HG02970 (cell line): ENCODE data around the gene AP5Z1.

Source experiments
- ATAC-seq: cut with Tn5 transposase; IDR thresholded peaks from one replicate; pipeline ENCODE4 v1.9.1; 2021; ENCODE audit warnings: mild to moderate bottlenecking, moderate library complexity, moderate number of reproducible peaks; ENCODE audit not compliant: unreplicated experiment, low FRiP score

Gene AP5Z1

GRCh38 chr7:4745971-4746919 lies 29.2 kb upstream of the AP5Z1 start:
- ATAC-seq, result no peak

GRCh38 chr7:4747013-4747412 lies 28.4 kb upstream of the AP5Z1 start:
- no peak for ATAC-seq

- no peak for ATAC-seq
These were observed 27.7 kb upstream of the AP5Z1 start for GRCh38 chr7:4747746-4748145.

GRCh38 chr7:4748231-4748681 lies 27.2 kb upstream of the AP5Z1 start:
- no peak for ATAC-seq

DNA sequence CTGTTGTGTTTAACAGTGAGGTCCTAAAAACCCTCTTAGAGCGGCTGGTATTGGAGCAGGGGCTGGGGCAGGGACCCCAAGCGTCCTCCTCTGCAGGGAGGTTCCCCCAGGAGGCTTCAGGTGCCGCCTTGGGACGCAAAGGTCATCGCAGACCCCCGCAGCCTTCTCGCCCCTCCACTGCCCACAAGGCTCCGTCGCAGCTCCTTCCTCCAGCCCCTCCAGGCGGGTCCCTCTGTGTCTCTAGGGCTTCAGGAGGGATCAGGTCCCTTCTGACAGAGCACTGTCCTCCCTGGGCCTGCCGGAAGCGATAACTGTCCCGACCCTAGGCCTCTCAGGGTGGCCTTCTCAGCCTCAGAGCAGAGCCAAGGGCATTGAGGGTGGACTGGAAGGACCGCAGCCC lies 26.1 kb upstream of the AP5Z1 start:
- no peak for ATAC-seq

DNA sequence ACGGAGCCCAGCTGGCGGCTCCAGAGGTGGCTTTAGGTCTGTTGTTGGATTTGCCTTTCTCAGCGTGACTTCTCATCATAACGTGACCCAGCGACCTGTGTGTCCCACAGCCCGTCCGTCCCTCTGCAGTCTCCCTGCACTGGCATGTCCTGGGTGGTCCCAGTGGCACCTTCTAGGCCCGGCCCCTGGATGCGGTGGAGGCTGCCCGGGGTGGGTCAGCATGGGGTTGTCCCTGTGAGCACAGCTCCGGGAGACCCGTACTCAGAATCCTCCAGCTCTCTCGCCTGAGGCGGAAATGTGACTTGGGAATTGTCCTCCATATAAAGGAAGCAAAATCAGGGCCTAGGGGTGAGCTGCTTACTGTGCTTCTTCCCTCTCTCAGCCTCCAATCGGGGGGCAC lies 25.6 kb upstream of the AP5Z1 start:
- ATAC-seq, result no peak

GRCh38 chr7:4751398-4751947 lies 23.9 kb upstream of the AP5Z1 start:
- ATAC-seq, result no peak

- no peak for ATAC-seq
These were observed 21.6 kb upstream of the AP5Z1 start for GRCh38 chr7:4753598-4754432.

- ATAC-seq, result no peak
These were observed 20.9 kb upstream of the AP5Z1 start for GRCh38 chr7:4754433-4755010.

- no peak for ATAC-seq
These were observed 20.4 kb upstream of the AP5Z1 start for GRCh38 chr7:4755045-4755444.

GRCh38 chr7:4758111-4758510 lies 17.3 kb upstream of the AP5Z1 start:
- no peak for ATAC-seq

DNA sequence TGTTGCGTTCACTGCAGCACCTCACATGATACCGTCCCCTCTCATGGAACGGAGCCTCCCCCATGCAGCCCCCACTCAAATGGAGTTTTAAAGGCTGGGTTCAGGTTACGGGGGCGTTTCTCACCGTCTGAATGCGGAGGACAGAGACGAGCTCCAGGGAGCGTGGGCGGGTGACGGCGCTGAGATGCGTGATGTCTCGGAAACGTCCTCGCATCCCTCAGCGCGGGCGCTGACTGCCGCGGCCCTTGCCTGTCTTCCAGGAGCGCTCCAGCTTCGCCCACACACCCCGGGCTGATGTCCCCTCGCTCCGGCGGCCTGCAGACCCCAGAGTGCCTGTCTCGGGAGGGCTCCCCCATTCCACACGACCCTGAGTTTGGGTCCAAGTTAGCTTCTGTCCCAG lies 16.6 kb upstream of the AP5Z1 start:
- no peak for ATAC-seq

GRCh38 chr7:4759211-4759610 lies 16.2 kb upstream of the AP5Z1 start:
- ATAC-seq, result no peak

DNA sequence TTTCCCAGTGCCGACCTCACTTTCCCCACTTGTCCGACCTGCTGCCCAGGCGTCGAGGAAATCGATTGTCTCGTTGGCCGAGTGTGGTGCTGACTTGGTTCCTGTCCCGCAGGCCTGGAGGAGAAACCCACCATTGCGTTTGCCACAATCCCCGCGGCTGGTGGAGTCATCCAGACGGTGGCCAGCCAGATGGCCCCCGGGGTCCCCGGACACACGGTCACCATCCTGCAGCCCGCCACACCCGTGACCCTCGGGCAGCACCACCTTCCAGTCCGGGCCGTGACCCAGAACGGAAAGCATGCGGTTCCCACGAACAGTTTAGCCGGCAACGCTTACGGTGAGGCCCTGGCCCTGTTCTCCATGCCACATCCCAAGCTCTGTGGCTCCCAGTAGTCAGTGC lies 14.5 kb upstream of the AP5Z1 start:
- ATAC-seq, result no peak

- ATAC-seq, result no peak
These were observed 13.0 kb upstream of the AP5Z1 start for GRCh38 chr7:4762121-4763055.

- no peak for ATAC-seq
These were observed 12.2 kb upstream of the AP5Z1 start for GRCh38 chr7:4763091-4763793.

DNA sequence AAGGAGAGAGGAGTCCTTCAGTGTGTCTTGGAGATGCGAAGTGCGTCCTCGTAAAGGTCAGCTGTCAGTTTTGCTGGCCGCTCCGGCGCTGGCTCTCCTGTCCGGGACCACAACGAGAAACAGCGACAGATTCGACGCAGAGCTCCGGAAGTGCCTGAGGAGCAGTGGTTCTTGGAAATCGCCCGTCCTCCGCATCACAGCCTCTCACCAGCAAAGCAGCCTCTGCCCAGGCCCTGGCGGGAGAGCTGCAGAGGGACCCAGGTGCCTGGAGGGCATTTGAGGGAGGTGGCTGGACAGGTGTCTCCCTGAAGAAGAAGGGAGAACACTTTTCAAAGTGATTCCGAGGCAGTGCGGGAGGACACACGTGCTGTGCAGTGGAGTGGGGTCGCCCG lies 11.6 kb upstream of the AP5Z1 start:
- ATAC-seq, result no peak

GRCh38 chr7:4764402-4765007 lies 10.9 kb upstream of the AP5Z1 start:
- no peak for ATAC-seq
